Choroid plexus epithelial cell (primary cell): Measurements from ENCODE around the gene SLC13A3.

Experiments
- DNase-seq: peaks from one replicate; pipeline ENCODE4 v3.0.0-alpha.2; 2010; ENCODE audit warnings: low read depth
- H3K4me3 ChIP-seq: 2 replicates; pipeline ENCODE4 v1.5.1; 2011; ENCODE audit warnings: low read depth, mild to moderate bottlenecking, control low read depth, low read length, moderate library complexity
- TF ChIP-seq, protein P1 (sequence below): conservative IDR thresholded peaks from 2 replicates; pipeline ENCODE4 v1.5.1; 2011; ENCODE audit warnings: low read depth, mild to moderate bottlenecking, control low read depth, inconsistent platforms, low read length, moderate library complexity

Gene SLC13A3

DNA sequence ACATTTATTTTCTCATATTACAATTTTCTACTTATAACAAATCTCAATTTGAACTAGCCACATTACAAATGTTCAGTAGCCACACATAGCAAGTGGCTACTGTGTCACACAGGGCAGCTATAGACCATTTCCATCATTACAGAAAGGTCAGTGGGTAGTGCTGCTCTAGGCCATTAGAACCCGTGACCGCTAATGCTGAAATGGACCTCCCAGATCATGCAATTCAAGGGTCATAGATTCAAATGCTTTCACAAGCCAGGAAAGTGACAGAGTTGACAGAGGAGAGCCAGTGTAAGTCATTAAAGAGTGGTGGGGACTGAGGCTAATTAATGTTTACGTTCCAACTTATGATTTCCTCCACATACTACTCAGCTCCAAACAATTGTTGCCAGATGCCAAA, 97.3 kb downstream of the SLC13A3 start:
- DNase-seq = no peak
- no peak overlapping the region for H3K4me3 ChIP-seq
- TF ChIP-seq, protein P1, sequence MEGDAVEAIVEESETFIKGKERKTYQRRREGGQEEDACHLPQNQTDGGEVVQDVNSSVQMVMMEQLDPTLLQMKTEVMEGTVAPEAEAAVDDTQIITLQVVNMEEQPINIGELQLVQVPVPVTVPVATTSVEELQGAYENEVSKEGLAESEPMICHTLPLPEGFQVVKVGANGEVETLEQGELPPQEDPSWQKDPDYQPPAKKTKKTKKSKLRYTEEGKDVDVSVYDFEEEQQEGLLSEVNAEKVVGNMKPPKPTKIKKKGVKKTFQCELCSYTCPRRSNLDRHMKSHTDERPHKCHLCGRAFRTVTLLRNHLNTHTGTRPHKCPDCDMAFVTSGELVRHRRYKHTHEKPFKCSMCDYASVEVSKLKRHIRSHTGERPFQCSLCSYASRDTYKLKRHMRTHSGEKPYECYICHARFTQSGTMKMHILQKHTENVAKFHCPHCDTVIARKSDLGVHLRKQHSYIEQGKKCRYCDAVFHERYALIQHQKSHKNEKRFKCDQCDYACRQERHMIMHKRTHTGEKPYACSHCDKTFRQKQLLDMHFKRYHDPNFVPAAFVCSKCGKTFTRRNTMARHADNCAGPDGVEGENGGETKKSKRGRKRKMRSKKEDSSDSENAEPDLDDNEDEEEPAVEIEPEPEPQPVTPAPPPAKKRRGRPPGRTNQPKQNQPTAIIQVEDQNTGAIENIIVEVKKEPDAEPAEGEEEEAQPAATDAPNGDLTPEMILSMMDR = no peak

DNA sequence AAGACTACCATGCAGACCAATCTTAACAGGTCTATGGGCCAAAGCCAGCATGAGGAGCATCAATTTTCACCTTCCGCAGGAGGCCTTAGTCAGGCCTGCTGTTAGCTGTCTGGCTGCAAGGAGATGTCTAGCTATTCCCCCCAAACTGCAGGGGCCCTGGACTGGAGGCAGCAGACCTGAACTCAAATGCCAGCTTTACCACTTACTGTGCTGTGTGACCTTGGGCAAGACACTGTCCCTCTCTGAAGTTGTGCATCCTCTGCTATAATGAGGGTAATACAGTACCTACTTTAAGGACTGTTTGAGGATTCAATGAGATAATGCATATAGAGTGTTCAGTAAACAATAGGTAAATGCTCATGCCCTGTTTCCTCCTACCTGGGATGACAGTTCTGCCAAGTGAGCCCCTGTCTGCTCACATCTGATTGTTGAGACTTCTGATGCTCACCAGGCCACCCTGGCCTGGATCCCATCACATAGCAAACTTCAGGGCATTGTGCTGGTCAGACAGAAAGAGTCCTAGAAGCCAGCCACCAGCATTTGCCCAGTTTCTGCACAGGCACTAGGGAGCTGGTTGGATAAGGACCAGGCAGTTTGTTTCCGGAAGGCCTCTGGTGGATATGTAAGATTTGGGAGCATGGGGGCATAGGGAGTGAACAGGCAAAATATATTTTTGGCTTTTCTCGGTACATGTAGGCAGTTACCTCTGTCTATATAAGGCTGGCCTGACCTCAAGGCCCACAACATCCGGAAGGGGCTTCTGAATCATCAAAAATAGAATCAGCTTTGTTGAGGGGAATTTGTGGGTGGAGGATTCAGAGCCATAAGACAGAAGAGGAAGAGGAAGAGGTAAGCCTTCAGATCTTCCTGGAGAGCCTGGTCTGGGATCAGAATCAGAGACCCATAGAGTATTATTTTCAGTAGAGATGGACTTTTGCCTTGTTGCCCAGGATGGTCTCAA, 98.5 kb downstream of the SLC13A3 start:
- DNase-seq = no peak
- TF ChIP-seq, protein P1 = no peak

DNA sequence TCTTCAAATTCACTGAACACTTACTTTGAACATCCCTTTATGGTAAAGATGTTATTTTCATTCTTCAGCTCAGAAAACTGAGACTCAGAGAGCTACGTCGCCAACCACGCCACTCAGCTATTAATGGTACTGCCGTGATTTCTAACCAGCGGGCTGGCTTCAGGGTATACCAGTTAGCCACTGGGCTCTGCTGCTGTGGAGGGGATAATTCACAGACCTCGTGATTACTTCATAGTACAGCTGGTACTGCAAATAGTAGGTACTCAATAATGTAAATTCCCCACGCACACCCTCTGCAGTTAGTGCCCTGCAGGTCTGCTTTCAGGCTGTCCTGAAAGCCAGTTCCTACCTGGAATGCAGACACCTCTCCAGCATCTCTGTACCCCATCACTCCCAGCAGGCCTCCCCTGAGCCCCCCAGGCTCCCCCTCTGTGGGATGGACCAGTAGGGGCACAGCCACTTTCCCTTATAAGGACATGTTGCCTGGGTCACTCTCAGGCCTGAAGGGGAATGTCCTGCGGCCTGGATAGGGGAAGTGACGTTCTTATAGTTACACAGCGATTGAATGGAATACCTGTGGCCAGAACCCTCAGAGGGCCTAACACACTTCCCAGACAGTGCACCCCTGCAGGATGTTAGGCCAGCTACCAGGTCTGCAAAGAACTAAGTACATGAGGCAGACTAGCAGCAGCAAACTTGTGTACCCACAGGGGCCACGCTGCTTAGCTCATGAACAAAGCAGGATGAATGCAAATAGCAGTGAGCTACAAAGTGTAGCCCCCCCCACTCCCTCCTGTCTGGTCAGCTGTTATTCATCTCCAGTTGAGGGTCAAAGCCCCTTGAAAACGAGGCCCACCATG, 99.5 kb downstream of the SLC13A3 start:
- TF ChIP-seq, protein P1 = no peak
- H3K4me3 ChIP-seq = no peak overlapping the region
- peak; percentile 10 for DNase-seq

More for the DNA sequence above, 98.5 kb downstream of the SLC13A3 start:
- no peak overlapping the region for H3K4me3 ChIP-seq

DNA sequence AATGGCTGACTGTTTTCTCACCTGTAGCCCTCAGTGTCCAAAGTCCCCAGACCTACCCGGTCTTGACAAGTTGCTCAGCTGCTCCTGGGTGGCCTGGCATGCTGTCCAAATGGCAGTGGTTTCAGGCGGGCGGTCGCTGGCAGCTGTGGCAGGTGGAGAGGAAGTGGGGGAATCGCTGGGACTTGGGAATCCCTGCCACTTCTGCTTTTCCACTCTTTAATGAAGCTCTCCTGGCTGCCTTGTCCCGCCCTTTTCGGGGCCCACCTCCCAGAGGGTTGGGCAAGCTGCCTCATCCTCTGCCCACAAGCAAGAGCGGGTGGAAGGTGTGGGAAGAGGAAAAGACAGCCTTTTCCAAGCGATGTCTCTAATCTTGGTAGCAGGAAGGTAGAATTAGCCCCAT, 100.8 kb downstream of the SLC13A3 start, which contains the start of gene OCSTAMP:
Gene OCSTAMP, minus strand, starts transcription at position 194 of the 400 bp plus-strand sequence. Its CDS starts 94 bp downstream, at position 100.
- DNase-seq = no peak
- TF ChIP-seq, protein P1 = no peak
- no peak within 1 kb of the TSS for H3K4me3 ChIP-seq

DNA sequence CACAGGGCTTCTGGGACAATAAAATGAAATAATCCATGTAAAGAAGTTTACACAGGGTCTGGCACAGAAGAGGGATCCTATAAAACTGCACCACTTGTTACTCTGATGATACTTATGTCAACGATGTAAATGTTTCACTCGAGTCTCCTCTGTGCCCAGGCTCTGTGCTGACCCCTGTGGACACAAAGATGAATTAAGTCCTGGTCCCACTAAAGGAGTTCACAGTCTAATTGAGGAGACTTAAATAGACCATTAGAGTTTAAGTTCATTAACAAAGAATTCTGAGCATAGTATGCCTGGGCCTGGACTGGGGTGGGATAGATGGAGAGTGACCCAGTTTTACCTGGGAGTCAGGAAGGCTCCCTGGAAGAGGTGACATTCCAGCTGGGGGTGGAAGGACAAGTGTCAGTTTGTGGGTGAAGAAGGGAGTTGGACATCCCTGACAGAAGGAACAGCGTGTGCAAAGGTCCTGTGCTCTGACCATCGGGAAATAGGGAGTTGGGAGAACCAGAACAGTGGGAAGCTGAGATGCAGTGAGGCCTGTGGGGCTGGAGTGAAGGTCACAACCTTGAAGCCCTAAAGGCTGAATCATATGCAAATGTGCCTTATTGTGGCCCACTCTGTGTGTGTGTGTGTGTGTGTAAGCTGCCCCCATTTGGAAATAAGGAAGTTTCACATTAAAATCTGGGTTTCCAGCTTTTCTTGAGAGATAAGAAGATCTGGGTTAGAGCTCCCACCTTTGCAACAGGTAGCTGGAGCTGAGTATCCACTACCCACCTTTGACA, 101.9 kb downstream of the SLC13A3 start:
- TF ChIP-seq, protein P1 = no peak
- DNase-seq = no peak
- H3K4me3 ChIP-seq = no peak overlapping the region

DNA sequence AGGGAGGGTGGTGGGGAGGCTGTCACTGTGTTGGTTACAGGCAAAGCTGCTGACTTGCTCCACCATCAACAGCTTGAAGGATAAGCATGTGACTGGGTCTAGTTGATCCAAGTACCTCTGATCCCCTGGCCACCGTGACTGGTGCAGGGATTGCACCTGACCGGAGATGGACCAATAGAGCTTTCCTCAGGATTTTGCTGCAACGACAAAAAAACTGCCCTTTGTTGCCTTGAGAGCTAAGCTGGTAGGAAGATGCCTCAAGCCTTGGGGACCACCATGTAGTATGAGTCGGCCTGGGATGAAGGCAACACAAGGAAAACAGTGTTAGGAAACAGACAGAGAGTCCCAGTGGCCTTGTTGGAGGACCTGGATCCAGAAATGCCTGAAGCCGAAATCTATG, 102.6 kb downstream of the SLC13A3 start:
- no peak for DNase-seq
- TF ChIP-seq, protein P1 = no peak
- no peak overlapping the region for H3K4me3 ChIP-seq
